HL-60 (cell line): Measurements from ENCODE around the gene EVA1A.

Source experiments
- CTCF ChIP-seq: IDR thresholded peaks from one replicate; pipeline ENCODE4 v1.5.1; 2011; ENCODE audit warnings: low read length, control low read depth, inconsistent platforms; ENCODE audit not compliant: insufficient read depth
- GABPA ChIP-seq: IDR thresholded peaks from 2 replicates; pipeline ENCODE4 v1.6.1; 2012; ENCODE audit warnings: low read depth
- POLR2AphosphoS5 ChIP-seq: IDR thresholded peaks from 2 replicates; pipeline ENCODE4 v1.6.1; 2012; ENCODE audit warnings: low read depth
- SPI1 ChIP-seq: IDR thresholded peaks from 2 replicates; pipeline ENCODE4 v1.6.1; 2012; ENCODE audit warnings: low read depth, mild to moderate bottlenecking, borderline replicate concordance
- TF ChIP-seq, protein P1 (sequence below): IDR thresholded peaks from 2 replicates; pipeline ENCODE4 v1.6.1; 2012; ENCODE audit warnings: low read depth; ENCODE audit not compliant: insufficient replicate concordance

- no peak for TF ChIP-seq CTCF
- no peak for TF ChIP-seq POLR2AphosphoS5
- no peak for TF ChIP-seq GABPA
- TF ChIP-seq, protein P1, sequence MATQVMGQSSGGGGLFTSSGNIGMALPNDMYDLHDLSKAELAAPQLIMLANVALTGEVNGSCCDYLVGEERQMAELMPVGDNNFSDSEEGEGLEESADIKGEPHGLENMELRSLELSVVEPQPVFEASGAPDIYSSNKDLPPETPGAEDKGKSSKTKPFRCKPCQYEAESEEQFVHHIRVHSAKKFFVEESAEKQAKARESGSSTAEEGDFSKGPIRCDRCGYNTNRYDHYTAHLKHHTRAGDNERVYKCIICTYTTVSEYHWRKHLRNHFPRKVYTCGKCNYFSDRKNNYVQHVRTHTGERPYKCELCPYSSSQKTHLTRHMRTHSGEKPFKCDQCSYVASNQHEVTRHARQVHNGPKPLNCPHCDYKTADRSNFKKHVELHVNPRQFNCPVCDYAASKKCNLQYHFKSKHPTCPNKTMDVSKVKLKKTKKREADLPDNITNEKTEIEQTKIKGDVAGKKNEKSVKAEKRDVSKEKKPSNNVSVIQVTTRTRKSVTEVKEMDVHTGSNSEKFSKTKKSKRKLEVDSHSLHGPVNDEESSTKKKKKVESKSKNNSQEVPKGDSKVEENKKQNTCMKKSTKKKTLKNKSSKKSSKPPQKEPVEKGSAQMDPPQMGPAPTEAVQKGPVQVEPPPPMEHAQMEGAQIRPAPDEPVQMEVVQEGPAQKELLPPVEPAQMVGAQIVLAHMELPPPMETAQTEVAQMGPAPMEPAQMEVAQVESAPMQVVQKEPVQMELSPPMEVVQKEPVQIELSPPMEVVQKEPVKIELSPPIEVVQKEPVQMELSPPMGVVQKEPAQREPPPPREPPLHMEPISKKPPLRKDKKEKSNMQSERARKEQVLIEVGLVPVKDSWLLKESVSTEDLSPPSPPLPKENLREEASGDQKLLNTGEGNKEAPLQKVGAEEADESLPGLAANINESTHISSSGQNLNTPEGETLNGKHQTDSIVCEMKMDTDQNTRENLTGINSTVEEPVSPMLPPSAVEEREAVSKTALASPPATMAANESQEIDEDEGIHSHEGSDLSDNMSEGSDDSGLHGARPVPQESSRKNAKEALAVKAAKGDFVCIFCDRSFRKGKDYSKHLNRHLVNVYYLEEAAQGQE = no peak
- no peak for TF ChIP-seq SPI1
Measured at GRCh38 chr2:75513616-75514170, 47.0 kb downstream of the EVA1A start.
